ENCODE results near the gene HCFC1. TPM values are rescaled to one million over a fixed set of nuclear protein-coding genes. Genes with fewer than 3 reads are reported as not detected.

Gene HCFC1
- total RNA-seq = 107 and 111 TPM in 2 replicates

GRCh38 chrX:153971450-153972367, at the start of gene HCFC1:
Gene HCFC1, minus strand, starts transcription at chrX:153971818. Its CDS starts 978 bp downstream, at chrX:153970840.
- intact Hi-C loops (cut with micrococcal nuclease) = loop anchor here (1.0 to 5.0 kb wide), 11 partner anchors 13 to 791 kb away; partner anchors contain the start of genes ABCD1, BCAP31, DKC1 and FAM3A

DNA sequence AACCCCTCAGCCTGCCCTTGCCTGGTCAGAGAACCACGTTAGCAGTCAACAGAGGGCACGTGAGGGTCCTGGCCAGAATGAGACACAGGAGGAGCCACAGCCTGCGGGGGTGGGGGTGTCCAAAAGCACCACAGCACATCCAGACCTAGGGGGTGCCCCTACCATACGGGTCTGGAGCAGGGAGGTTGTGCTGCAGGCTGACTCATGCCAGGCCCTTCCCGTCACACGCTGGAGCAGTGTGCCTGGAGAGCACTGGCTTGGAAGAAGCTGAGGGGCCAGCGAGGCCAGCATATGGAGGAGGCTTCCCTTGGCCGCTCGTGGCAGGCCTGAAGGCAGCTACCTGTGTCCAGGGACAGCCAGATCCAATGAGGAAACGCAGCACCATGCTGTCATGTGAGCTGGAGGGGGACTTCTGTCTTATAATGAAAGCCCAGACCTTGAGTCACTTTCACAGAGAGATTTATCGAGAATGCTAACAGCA, 49.6 kb upstream of the HCFC1 start:
- intact Hi-C loops (cut with micrococcal nuclease) = loop anchor here (2.0 to 5.0 kb wide), 2 partner anchors 30 to 76 kb away; partner anchors contain the start of gene MECP2

- intact Hi-C loops (cut with micrococcal nuclease) = loop anchor here (2.0 to 5.0 kb wide), 2 partner anchors 30 to 77 kb away; partner anchors contain the start of gene MECP2
Observed at GRCh38 chrX:154020536-154021115, 49.0 kb upstream of the HCFC1 start.

- intact Hi-C loops (cut with micrococcal nuclease) = loop anchor here (2.0 to 5.0 kb wide), 3 partner anchors 31 to 77 kb away; partner anchors contain the start of genes MECP2 and TMEM187
Observed at GRCh38 chrX:154019633-154020528, 48.3 kb upstream of the HCFC1 start, which contains the start of gene IRAK1. Gene IRAK1, minus strand, starts transcription at chrX:154019902. Its CDS starts 90 bp downstream, at chrX:154019812.

- intact Hi-C loops (cut with micrococcal nuclease) = loop anchor here (2.0 kb wide), 1 partner anchor 46 kb away; the partner anchor contains the start of gene TMEM187
Observed at GRCh38 chrX:154019061-154019621, 47.5 kb upstream of the HCFC1 start.

- intact Hi-C loops (cut with micrococcal nuclease) = loop anchor here (2.0 kb wide), 1 partner anchor 46 kb away; the partner anchor contains the start of gene TMEM187
Observed at GRCh38 chrX:154018518-154019060, 47.0 kb upstream of the HCFC1 start.

DNA sequence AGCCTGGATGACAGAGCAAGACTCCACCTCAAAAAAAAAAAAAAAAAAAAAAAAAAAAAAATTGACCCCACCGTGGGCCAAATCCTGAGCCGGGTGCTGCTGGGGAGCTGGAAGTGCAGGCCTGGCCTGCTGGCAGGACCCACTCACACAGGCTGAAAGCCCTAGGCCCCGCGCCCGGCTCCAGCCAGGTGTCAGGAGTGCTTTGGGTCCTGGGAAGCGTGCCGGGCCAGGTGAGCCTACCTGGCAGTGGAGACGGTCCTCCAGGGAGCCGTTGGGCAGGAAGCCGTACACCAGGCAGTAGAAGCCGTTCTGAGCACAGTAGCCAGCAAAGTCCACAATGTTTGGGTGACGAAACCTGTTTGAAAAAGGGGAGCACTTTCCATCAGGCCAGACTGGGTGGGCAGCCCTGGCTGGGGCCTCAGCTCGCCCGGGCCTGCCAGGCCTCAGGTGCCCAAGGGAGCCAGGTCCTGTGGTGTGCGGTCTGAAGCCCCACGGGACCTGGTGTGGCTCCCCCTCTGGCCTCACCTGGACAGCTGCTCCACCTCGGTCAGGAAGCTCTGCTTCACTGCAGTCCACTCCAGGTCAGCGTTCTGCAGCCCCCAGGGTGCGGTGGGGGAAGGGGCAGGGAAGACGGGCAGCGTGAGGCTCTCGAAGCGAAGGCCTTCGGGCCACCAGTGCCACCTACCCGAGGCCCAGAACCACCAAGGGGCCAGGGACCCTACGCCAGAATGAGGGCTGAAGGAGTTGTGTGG, 46.3 kb upstream of the HCFC1 start:
- intact Hi-C loops (cut with micrococcal nuclease) = loop anchor here (2.0 kb wide), 1 partner anchor 45 kb away; the partner anchor contains the start of gene TMEM187

GRCh38 chrX:154016366-154017076, 44.9 kb upstream of the HCFC1 start:
- intact Hi-C loops (cut with micrococcal nuclease) = no loop called here

DNA sequence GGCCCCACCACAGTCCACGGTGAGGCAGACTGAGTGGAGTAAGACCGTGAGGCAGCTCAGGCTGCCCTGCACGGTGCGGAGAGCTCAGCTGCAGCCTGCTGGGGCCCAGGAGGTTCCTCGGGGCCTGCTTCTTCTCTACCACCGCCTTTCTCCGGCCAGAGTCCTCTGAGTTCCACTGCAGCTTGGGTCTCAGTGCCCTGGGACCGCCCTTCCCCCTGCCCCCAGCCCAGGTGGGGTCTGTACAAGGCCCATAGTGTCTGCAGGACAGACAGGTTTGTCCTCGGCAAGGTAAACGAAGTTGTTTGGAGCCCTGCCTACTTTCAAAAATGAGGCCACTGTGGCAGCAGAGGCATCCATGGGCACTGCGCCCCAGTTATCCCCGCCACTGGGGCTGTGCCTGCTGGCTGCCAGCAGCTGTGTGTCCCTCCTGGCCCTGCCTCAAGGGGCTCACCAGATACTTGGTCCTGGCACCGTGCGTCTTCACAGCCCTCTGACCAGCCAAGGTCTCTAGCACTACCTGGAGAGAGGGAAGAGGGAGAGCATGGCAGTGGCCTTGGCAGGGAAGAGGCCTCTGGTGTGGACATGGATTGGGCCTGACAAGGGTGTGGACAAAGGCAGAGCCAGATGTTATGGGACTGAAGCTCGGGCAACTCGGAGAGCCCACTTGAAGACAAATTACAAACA, 44.1 kb upstream of the HCFC1 start:
- intact Hi-C loops (cut with micrococcal nuclease) = no loop called here

DNA sequence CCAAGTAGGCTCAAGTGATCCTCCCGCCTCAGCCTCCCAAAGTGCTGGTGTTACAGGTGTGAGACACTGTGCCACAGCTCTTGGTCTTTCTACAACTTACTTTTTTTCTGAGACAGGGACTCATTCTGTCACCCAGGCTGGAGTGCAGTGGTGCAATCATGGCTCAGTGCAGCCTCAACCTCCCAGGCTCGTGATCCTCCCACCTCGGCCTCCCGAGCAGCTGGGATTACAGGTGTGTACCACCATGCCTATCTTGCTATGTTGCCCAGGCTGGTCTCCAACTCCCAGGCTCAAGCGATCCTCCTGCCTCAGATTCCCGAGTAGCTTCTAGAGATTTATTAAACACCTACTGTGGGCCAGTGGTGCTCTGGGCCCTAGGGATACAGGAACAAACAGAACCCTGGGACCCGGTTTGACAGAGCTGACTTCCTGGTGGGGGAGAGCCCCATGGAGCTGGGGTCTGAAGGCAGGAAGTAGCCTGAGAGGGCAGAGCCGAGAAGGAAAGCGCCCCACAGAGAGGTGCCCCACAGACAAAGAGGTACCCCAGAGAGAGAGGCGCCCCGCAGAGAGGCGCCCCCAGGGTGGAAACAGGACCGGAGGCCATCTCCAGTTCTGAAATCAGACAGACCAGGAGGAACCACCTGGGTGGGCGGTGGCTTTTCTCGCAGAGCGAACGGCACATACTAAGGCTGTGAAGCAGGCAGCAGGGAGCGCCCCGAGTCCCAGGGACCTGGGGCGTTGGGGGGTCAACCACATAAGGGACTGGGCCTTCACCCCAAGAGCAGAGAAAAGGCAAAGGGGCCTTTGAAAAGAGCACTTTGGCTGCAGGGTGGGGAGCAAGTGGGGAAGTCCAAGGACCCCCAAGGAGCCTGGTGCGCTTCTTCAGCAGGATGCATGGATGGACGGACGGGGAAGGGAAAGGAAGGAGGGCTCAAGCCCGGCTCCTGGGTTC, 43.1 kb upstream of the HCFC1 start:
- intact Hi-C loops (cut with micrococcal nuclease) = no loop called here

DNA sequence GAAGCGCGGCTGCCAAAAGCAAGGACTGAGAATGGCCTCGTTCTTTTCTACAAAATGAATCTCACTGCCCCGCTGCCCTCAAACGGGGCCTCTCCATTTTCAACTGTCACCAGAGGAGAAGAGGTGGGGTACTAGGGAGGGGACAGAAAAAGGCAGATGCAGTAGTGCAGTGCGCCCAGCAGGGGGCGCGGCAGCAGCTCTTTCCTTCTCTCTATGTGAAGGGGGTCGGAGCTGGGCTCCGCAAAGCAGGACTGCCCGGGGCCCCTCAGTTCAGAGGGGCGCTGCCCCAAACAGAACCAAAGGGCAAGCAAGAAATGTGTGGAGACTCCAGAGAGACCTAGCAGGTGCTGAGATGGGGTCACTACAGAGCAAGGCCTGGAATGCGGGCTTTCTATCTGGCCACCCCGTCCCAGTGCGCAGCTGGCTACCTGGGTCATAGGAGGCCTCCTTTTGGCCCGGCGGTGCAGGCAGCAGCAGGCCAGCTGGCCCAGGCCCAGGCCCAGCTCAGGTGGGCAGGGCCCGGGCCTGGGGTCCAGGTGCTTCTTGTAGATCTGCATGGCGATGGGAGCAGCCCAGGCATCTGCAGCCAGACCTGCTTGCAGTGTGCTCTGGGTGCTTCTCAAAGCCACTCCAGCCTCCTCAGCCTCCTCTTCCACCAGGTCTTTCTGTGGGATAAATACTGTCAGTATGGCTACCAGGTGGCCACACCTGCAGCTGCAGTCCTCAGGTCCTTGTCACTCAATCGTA, 42.2 kb upstream of the HCFC1 start:
- intact Hi-C loops (cut with micrococcal nuclease) = loop anchor here (1.0 to 2.0 kb wide), 2 partner anchors 37 to 521 kb away; no protein-coding TSS in a partner anchor

- intact Hi-C loops (cut with micrococcal nuclease) = loop anchor here (1.0 to 2.0 kb wide), 2 partner anchors 38 to 521 kb away; no protein-coding TSS in a partner anchor
Observed at GRCh38 chrX:154013001-154013421, 41.4 kb upstream of the HCFC1 start.

GRCh38 chrX:154012336-154012991, 40.8 kb upstream of the HCFC1 start:
- intact Hi-C loops (cut with micrococcal nuclease) = loop anchor here (2.0 kb wide), 1 partner anchor 38 kb away; no protein-coding TSS in a partner anchor

- intact Hi-C loops (cut with micrococcal nuclease) = loop anchor here (2.0 kb wide), 1 partner anchor 39 kb away; no protein-coding TSS in a partner anchor
Observed at GRCh38 chrX:154011376-154012335, 40.0 kb upstream of the HCFC1 start.

Data from T-helper 1 cell treated with Interleukin-12 subunit alpha and Interleukin-12 subunit beta and Interleukin-4 antibody, amounts not matched to agents 30 ng/mL and 1 ng/mL, for 36 hours (primary cell).